HG02571 (cell line): Measurements from ENCODE around the gene TMEM33.
"Not testable (repeated sequence)": the region's sequence is repeated elsewhere in the genome, so short reads cannot be mapped to it uniquely, and the experiment has no call there.

ENCODE experiments used
- ATAC-seq: cut with Tn5 transposase; IDR thresholded peaks from one replicate; pipeline ENCODE4 v1.9.1; 2021; ENCODE audit warnings: mild to moderate bottlenecking, moderate library complexity; ENCODE audit not compliant: unreplicated experiment

TMEM33 gene

GRCh38 chr4:41934901-41935651 is at the start of gene TMEM33:
Gene TMEM33, plus strand, starts transcription at chr4:41935429. Its CDS starts 56 bp downstream, at chr4:41935485.
- ATAC-seq = peak; percentile 96

- ATAC-seq = no peak
Measured at GRCh38 chr4:41885456-41885855, 49.8 kb upstream of the TMEM33 start.

GRCh38 chr4:41887277-41887676 is 48.0 kb upstream of the TMEM33 start:
- no peak for ATAC-seq

DNA sequence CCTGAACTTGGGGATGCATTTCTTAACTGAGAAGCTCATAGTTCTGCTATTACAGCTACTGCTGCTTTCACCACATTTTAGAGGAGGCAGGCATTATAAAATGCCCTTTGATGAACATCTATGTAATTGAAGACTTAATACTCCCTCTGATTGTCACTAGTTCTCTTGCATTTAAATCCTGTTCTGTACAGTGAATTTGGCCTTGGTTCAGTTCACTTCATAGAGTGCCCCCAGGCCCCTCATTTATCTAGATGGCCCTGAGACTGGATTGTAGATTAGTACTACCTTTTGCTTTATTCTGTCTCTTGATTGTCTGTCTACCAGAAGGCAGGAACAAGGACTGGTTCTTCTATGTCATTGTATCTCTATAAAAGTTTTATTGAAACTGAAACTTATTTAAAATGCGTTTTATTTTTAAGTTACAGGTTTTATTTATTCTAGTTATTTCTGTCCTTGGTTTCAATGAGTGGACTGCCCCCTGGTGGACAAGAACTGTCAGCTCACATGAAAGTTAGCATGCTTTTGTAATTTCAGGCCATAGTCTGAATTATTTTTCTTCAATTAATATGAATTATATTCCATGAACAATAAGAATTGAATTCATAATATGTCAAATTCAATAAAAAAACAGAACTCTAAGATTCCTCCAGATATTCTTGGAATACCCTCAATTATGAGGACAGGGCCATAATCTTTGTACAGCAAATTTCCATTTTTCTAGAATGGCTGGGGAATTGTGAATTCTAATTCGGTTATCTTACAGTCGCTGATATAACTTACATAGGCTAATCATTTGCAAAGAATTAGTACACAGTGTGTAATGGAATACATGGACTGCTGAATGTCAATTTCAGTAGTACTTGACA is 47.2 kb upstream of the TMEM33 start:
- ATAC-seq = no peak

DNA sequence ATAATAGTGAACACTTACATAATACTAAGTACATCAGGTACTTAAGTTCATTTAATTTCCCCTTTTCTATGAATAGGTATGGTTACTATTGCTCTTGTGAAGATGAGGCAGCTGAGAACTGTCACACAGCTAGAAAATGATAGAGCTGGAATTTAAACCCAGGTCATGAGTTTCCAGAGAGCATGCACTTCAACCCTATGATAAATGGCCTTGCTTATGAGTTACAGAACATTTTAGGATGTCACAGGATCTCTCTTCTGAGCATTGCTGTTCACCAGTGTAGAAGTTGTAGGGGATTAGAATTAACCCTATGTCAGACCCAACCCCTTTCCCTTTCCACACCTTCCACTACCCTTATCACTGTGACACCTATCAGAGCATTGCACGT is 46.5 kb upstream of the TMEM33 start:
- no peak for ATAC-seq

GRCh38 chr4:41889317-41889716 is 45.9 kb upstream of the TMEM33 start:
- no peak for ATAC-seq

DNA sequence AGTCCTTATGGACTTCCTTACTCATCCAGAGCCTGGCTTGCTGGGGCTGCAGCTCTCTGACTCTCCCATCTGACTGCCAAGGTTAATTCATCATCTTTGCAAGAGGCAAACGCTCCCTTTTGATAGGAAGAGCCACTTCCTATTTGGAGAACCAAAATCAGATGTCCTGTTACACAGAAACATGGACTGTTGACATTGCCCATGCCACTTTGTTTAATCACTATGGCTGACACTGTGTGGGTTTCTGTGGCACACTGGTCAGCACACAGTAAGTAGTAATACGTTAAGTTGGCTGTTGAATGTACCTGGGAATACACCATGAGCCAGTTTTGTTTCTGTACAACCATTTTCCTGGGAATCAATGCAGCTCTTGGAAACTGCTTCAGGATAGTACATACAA is 45.1 kb upstream of the TMEM33 start:
- ATAC-seq = no peak

DNA sequence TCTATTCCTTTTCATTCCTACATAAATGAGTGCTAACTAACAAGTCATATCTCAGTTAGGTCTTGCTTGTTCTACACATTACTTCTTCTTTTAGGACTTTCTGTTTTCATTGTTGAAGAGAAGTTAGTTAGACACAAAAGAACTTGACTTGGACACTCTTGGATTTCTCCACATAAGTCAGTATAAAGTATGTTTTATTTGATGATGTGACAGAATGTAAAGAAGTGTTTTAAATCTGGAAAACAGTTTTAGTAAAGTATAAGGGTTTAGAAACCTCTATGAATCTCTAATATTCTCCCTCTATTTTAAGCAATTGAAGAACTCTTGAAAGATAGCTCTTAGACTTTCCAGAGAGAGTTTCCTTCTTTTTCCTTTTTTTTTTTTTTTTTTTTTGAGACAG is 38.6 kb upstream of the TMEM33 start:
- no peak for ATAC-seq

DNA sequence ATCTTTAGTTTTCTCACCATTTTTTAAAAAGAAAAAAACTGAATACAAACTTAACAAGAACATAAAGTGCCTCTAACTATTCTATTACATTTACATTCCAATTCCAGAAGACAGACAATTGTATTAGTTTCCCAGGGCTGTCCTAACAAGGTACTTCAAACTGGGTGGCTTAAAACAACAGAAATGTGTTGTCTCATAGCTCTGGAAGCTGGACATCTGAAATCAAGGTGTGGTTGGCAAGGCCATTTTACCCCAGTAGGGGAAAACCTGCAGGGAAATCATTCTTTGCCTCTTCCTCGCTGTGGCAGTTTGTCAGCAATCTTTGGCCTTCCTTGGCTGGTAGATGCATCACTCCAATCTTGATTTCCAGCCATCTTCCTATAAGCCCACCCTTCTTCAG is 37.5 kb upstream of the TMEM33 start:
- no peak for ATAC-seq

DNA sequence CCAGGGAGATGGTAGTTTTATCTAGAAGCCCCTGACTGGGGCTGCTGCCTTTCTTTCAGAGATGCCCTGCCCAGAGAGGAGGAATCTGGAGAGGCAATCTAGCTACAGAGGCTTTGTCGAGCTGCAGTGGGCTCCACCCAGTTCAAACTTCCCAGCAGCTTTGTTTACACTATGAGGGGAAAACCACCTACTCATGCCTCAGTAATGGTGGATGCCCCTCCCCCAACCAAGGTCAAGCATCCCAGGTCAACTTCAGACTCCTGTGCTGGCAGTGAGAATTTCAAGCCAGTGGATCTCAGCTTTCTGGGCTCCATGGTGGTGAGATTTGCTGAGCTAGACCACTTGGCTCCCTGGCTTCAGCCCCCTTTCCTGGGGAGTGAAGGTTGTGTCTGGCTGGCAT is 26.1 kb upstream of the TMEM33 start:
- not testable (repeated sequence) for ATAC-seq

- no peak for ATAC-seq
Measured at GRCh38 chr4:41912546-41912945, 22.7 kb upstream of the TMEM33 start.

- no peak for ATAC-seq
Measured at GRCh38 chr4:41913509-41913908, 21.7 kb upstream of the TMEM33 start.

DNA sequence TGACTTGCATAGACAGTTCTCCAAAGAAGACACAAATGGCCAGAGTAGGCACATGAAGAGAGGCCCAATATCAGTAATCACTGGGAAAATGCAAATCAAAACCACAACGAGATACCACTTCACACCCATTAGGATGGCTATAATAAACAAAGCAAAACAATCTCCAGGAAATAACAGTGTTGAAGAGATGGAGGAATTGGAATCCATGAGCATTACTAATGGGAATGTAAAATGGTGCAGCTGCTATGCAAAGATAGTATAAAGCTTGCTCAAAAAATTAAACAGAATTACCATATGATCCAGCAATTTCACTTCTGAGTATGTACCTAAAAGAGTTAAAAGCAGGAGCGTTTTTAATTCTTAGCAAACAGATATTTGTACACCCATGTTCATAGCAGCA is 17.0 kb upstream of the TMEM33 start:
- ATAC-seq = no peak

- not testable (repeated sequence) for ATAC-seq
Measured at GRCh38 chr4:41920416-41920815, 14.8 kb upstream of the TMEM33 start.

- no peak for ATAC-seq
Measured at GRCh38 chr4:41921476-41921875, 13.8 kb upstream of the TMEM33 start.

DNA sequence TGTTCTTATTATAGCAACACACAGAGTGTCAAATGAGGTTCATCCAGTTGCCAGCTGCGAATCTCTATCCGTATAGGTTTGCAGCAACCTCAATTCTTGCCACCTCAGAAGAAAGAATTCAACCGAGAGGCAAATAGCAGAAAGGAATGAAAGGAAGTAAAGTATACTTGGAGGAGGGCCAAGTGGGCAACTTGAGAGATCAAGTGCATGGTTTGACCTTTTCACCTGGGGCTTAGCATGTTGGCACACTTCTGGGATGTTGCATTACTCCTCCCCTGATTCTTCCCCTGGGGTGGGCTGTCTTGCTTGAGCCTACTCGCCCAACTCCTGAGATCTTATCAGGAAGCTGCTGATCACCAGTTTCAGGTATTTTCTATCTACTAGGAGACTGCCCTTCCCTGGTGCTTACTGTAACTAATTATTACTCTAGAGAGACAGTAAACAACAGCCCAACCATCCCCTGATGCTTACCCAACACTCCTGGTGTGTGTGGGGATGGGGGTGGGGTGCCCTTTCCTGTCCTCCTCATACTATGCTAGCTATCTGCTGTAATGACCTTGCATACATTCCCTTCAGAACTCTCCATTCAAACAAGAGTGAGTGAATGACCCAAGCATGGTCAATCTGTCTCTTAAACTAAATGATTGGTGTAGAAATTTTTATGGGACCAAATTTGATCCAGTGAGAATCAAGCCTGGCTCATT is 7.3 kb upstream of the TMEM33 start:
- no peak for ATAC-seq

GRCh38 chr4:41930139-41930831 is 4.9 kb upstream of the TMEM33 start:
- ATAC-seq = no peak

- ATAC-seq = no peak
Measured at GRCh38 chr4:41932988-41933387, 2.2 kb upstream of the TMEM33 start.

GRCh38 chr4:41933997-41934503 is 1.2 kb upstream of the TMEM33 start:
- ATAC-seq = no peak

- ATAC-seq = no peak
Measured at GRCh38 chr4:41934514-41934900, 722 bp upstream of the TMEM33 start.

GRCh38 chr4:41935652-41936021 is 408 bp downstream of the TMEM33 start:
- no peak for ATAC-seq
